Loucy (cell line): ENCODE data around the gene HDAC11.

Source experiments
- H2AFZ ChIP-seq: fragments of 200-600 bp; sonication (generic); 2 replicates; pipeline ENCODE4 v1.6.0; 2016; ENCODE audit warnings: antibody characterized with exemption, mild to moderate bottlenecking, low read length, moderate library complexity
- H3F3A ChIP-seq: fragments of 200-600 bp; 2 replicates; pipeline ENCODE4 v1.6.0; 2016; ENCODE audit warnings: antibody characterized with exemption, low read depth, mild to moderate bottlenecking
- H3K27me3 ChIP-seq: fragments of 200-600 bp; sonication (generic); 2 replicates; pipeline ENCODE4 v1.6.1; 2014; ENCODE audit warnings: low read length, mild to moderate bottlenecking; ENCODE audit not compliant: insufficient read depth, poor library complexity, severe bottlenecking
- H3K36me3 ChIP-seq: fragments of 200-600 bp; sonication (generic); 2 replicates; pipeline ENCODE4 v1.6.1; 2016; ENCODE audit warnings: low read length; ENCODE audit not compliant: insufficient read depth
- H3K4me1 ChIP-seq: fragments of 200-600 bp; sonication (generic); 2 replicates; pipeline ENCODE4 v1.5.1; 2014; ENCODE audit warnings: low read length, mild to moderate bottlenecking; ENCODE audit not compliant: insufficient read depth, poor library complexity, severe bottlenecking
- H3K4me2 ChIP-seq: fragments of 200-600 bp; sonication (generic); 2 replicates; pipeline ENCODE4 v1.6.0; 2014; ENCODE audit warnings: antibody characterized with exemption, low read length, low read depth, mild to moderate bottlenecking; ENCODE audit not compliant: poor library complexity, severe bottlenecking
- H3K4me3 ChIP-seq: fragments of 200-600 bp; sonication (generic); 2 replicates; pipeline ENCODE4 v1.5.1; 2014; ENCODE audit warnings: low read length, mild to moderate bottlenecking, mixed read lengths; ENCODE audit not compliant: poor library complexity, severe bottlenecking
- H3K79me2 ChIP-seq: fragments of 200-600 bp; sonication (generic); 2 replicates; pipeline ENCODE4 v1.6.1; 2014; ENCODE audit warnings: low read length; ENCODE audit not compliant: insufficient read depth
- H3K9ac ChIP-seq: fragments of 200-600 bp; sonication (generic); 2 replicates; pipeline ENCODE4 v1.6.0; 2014; ENCODE audit warnings: mild to moderate bottlenecking, low read depth, low read length, moderate library complexity; ENCODE audit not compliant: poor library complexity, severe bottlenecking
- H3K9me2 ChIP-seq: fragments of 200-600 bp; sonication (generic); replicated peaks from 2 replicates; pipeline ENCODE4 v1.6.1; 2016; ENCODE audit warnings: low read depth, low read length, mixed read lengths
- H3K9me3 ChIP-seq: fragments of 200-600 bp; sonication (generic); 2 replicates; pipeline ENCODE4 v1.6.1; 2014; ENCODE audit warnings: mild to moderate bottlenecking, antibody characterized with exemption, low read length, low read depth; ENCODE audit not compliant: insufficient read depth
- H4K20me1 ChIP-seq: fragments of 200-600 bp; sonication (generic); 2 replicates; pipeline ENCODE4 v1.6.0; 2014; ENCODE audit warnings: antibody characterized with exemption, low read length, mild to moderate bottlenecking; ENCODE audit not compliant: insufficient read depth, poor library complexity, severe bottlenecking
- EZH2phosphoT487 ChIP-seq: fragments of 200-600 bp; IDR thresholded peaks from 2 replicates; pipeline ENCODE4 v1.6.1; 2018; ENCODE audit warnings: antibody characterized with exemption, mild to moderate bottlenecking, moderate library complexity, borderline replicate concordance
- TF ChIP-seq, protein P1 (sequence below): fragments of 200-600 bp; sonication (generic); conservative IDR thresholded peaks from 2 replicates; pipeline ENCODE4 v1.5.1; 2014; ENCODE audit warnings: mild to moderate bottlenecking, antibody characterized with exemption, low read length

HDAC11 gene

DNA sequence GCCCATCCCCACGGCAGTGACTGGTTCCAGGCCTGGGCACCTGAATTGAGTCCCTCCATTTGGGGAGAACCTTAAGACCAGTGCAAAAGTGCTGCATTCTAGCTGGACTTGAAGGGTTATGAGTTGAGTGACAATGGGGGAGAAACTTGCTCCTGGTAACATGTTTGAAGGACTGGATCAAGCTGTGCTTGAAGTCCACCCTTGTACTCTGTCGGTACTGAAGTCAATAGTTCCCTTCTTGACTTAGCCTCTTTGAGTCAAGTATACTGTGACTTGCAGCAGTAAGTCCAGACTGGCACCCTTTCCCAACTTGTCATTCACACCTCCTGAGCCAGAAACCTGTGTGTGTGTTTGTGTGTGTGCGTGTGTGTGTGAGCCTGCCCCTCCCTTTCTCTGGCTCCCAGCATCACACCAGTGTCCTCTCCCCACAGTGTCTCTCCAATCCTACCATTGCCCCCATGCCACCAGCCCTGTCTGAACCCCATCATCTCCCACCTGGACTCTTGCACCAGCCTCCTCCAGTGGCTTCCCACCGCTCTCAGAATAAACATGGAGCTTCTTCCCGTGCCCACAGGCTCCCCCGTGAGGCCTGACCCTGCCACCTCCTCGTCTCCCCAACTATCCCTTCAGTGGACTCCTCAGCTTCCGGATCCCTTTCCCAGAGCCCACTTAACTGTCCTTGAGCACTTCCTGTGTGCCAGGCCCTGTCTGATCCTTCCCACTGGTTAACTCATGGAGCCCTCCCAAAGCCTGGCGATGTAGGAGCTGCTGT, 58.6 kb downstream of the HDAC11 start:
- H2AFZ ChIP-seq: no peak overlapping the region
- H3K36me3 ChIP-seq: no peaks in the 10 kb centered on the region
- no peak overlapping the region for H3K4me3 ChIP-seq
- no peaks in the 10 kb centered on the region for H3K9me3 ChIP-seq
- H3K27me3 ChIP-seq: no peaks in the 10 kb centered on the region
- H3K79me2 ChIP-seq: no peaks in the 10 kb centered on the region
- no peaks in the 10 kb centered on the region for H3F3A ChIP-seq
- no peak for TF ChIP-seq EZH2phosphoT487
- TF ChIP-seq, protein P1, sequence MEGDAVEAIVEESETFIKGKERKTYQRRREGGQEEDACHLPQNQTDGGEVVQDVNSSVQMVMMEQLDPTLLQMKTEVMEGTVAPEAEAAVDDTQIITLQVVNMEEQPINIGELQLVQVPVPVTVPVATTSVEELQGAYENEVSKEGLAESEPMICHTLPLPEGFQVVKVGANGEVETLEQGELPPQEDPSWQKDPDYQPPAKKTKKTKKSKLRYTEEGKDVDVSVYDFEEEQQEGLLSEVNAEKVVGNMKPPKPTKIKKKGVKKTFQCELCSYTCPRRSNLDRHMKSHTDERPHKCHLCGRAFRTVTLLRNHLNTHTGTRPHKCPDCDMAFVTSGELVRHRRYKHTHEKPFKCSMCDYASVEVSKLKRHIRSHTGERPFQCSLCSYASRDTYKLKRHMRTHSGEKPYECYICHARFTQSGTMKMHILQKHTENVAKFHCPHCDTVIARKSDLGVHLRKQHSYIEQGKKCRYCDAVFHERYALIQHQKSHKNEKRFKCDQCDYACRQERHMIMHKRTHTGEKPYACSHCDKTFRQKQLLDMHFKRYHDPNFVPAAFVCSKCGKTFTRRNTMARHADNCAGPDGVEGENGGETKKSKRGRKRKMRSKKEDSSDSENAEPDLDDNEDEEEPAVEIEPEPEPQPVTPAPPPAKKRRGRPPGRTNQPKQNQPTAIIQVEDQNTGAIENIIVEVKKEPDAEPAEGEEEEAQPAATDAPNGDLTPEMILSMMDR: no peak
- H3K4me1 ChIP-seq: peaks cover 8% of the 10 kb centered on the region
- no peak overlapping the region for H3K4me2 ChIP-seq
- no peak overlapping the region for H3K9ac ChIP-seq
- H3K9me2 ChIP-seq: no peaks in the 10 kb centered on the region
- H4K20me1 ChIP-seq: no peaks in the 10 kb centered on the region

- H2AFZ ChIP-seq: no peak overlapping the region
- H3K4me3 ChIP-seq: no peak overlapping the region
- H3K9ac ChIP-seq: no peak overlapping the region
- TF ChIP-seq, protein P1: no peak
- TF ChIP-seq EZH2phosphoT487: no peak
- peaks cover 13% of the 10 kb centered on the region for H3K4me1 ChIP-seq
- no peaks in the 10 kb centered on the region for H3K9me2 ChIP-seq
- H3K27me3 ChIP-seq: no peaks in the 10 kb centered on the region
- H3K4me2 ChIP-seq: no peak overlapping the region
- H4K20me1 ChIP-seq: no peaks in the 10 kb centered on the region
- no peaks in the 10 kb centered on the region for H3F3A ChIP-seq
- no peaks in the 10 kb centered on the region for H3K79me2 ChIP-seq
- no peaks in the 10 kb centered on the region for H3K9me3 ChIP-seq
- no peaks in the 10 kb centered on the region for H3K36me3 ChIP-seq
These were observed 59.2 kb downstream of the HDAC11 start for GRCh38 chr3:13539292-13539638.

GRCh38 chr3:13539671-13540070, 59.6 kb downstream of the HDAC11 start:
- no peak for TF ChIP-seq EZH2phosphoT487
- TF ChIP-seq, protein P1: no peak
- H3K9me3 ChIP-seq: no peaks in the 10 kb centered on the region
- no peaks in the 10 kb centered on the region for H3K9me2 ChIP-seq
- H3K4me1 ChIP-seq: peaks cover 17% of the 10 kb centered on the region
- no peaks in the 10 kb centered on the region for H3K27me3 ChIP-seq
- H3F3A ChIP-seq: no peaks in the 10 kb centered on the region
- H3K79me2 ChIP-seq: no peaks in the 10 kb centered on the region
- no peaks in the 10 kb centered on the region for H4K20me1 ChIP-seq
- H3K4me2 ChIP-seq: no peak overlapping the region
- H2AFZ ChIP-seq: no peak overlapping the region
- H3K9ac ChIP-seq: no peak overlapping the region
- H3K4me3 ChIP-seq: no peak overlapping the region
- no peaks in the 10 kb centered on the region for H3K36me3 ChIP-seq
